B cell (primary cell): ENCODE measurements around the gene ARID3B. TPM values are rescaled to one million over a fixed set of nuclear protein-coding genes. Genes with fewer than 3 reads are reported as not detected.

Source experiments
- ATAC-seq: fragments of 200-7000 bp; cut with Tn5 transposase; one replicate; pipeline ENCODE4 v1.10.0; 2021; ENCODE audit warnings: low read depth, mild to moderate bottlenecking, moderate number of reproducible peaks, moderate library complexity
- CTCF ChIA-PET: fragments of 350-600 bp; sonication (Branson Sonifier 250); formaldehyde crosslinking; loops from one replicate; lab custom pipeline; 2021; ENCODE audit warnings: antibody characterized with exemption, inconsistent platforms; lab: Charles Lee
- POLR2A ChIA-PET: fragments of 350-600 bp; sonication (Branson Sonifier 250); formaldehyde crosslinking; loops from one replicate; lab custom pipeline; 2021; ENCODE audit warnings: antibody characterized with exemption; lab: Charles Lee
- DNase-seq: peaks from one replicate; pipeline ENCODE4 v3.0.0; 2013
- H2AFZ ChIP-seq: 2 replicates; pipeline ENCODE4 v1.6.1; 2012; ENCODE audit warnings: mild to moderate bottlenecking, low read depth, low read length; ENCODE audit not compliant: insufficient read depth, poor library complexity, severe bottlenecking
- H3K27ac ChIP-seq, 2 donors: 1 replicate in 1 of 2; 2 replicates in 1 of 2; pipeline ENCODE4 v1.5.1; 2012 to 2013; ENCODE audit warnings: low read length in 2 of 2, mild to moderate bottlenecking in 2 of 2, moderate library complexity in 1 of 2
- H3K27me3 ChIP-seq, 4 experiments: fragments of 200-600 bp in 1 of 4; sonication (generic) in 1 of 4; replicated peaks in 1 of 4; 1 replicate in 2 of 4; 2 replicates in 2 of 4; pipeline versions ENCODE4 v1.6.1 to v1.7.0; 2013 to 2016; ENCODE audit warnings: low read length in 3 of 4, mild to moderate bottlenecking in 2 of 4, mixed read lengths in 1 of 4, moderate library complexity in 1 of 4; ENCODE audit not compliant: insufficient read depth in 4 of 4, control insufficient read depth in 3 of 4; ENCODE audit errors: control extremely low read depth in 1 of 4
- H3K36me3 ChIP-seq, 2 experiments: replicated peaks in 1 of 2; 1 replicate in 1 of 2; 2 replicates in 1 of 2; pipeline versions ENCODE4 v1.6.1 to v1.7.1; 2013; ENCODE audit warnings: low read length in 1 of 2; ENCODE audit not compliant: insufficient read depth in 2 of 2, control insufficient read depth in 1 of 2; ENCODE audit errors: control extremely low read depth in 1 of 2, extremely low read depth in 1 of 2
- H3K4me1 ChIP-seq, 2 donors: fragments of 200-600 bp in 1 of 2; sonication (generic) in 1 of 2; 1 replicate in 1 of 2; 2 replicates in 1 of 2; pipeline versions ENCODE4 v1.5.1 to v1.6.1; 2013 to 2017; ENCODE audit warnings: low read length in 2 of 2; ENCODE audit not compliant: control insufficient read depth in 2 of 2, insufficient read depth in 2 of 2
- H3K4me2 ChIP-seq: replicated peaks from 2 replicates; pipeline ENCODE3; 2012; ENCODE audit warnings: mild to moderate bottlenecking, low read depth, low read length; ENCODE audit not compliant: poor library complexity, severe bottlenecking
- H3K4me3 ChIP-seq, 5 experiments: fragments of 200-600 bp in 1 of 5; sonication (generic) in 1 of 5; 1 replicate in 3 of 5; 2 replicates in 2 of 5; pipeline versions ENCODE4 v1.5.1 to v1.7.0; 2011 to 2016; ENCODE audit warnings: low read length in 4 of 5, mild to moderate bottlenecking in 4 of 5, low read depth in 2 of 5, control low read depth in 1 of 5, moderate library complexity in 1 of 5; ENCODE audit not compliant: insufficient read depth in 1 of 5; ENCODE audit errors: control extremely low read depth in 1 of 5, extremely low read depth in 1 of 5
- H3K79me2 ChIP-seq: fragments of 200-600 bp; sonication (generic); one replicate; pipeline ENCODE4 v1.6.0; 2016; ENCODE audit warnings: low read length; ENCODE audit not compliant: control insufficient read depth, insufficient read depth
- H3K9ac ChIP-seq: fragments of 200-600 bp; sonication (generic); 2 replicates; pipeline ENCODE4 v1.6.1; 2017; ENCODE audit warnings: mild to moderate bottlenecking, low read length, moderate library complexity
- H3K9me3 ChIP-seq, 3 donors: one replicate each; pipeline versions ENCODE4 v1.6.1 to v1.7.1; 2013; ENCODE audit warnings: low read length in 2 of 3; ENCODE audit not compliant: control insufficient read depth in 2 of 3, insufficient read depth in 1 of 3; ENCODE audit errors: control extremely low read depth in 1 of 3
- H4K20me1 ChIP-seq: 2 replicates; pipeline ENCODE4 v1.6.0; 2012; ENCODE audit warnings: mild to moderate bottlenecking, low read length; ENCODE audit not compliant: insufficient read depth, control insufficient read depth, poor library complexity, severe bottlenecking
- H3K27ac Mint-ChIP-seq: one replicate; pipeline ENCODE4 v1.8.0; 2021; ENCODE audit warnings: mixed read lengths
- H3K27me3 Mint-ChIP-seq: one replicate; pipeline ENCODE4 v1.8.0; 2021; ENCODE audit warnings: mixed read lengths
- H3K4me1 Mint-ChIP-seq: one replicate; pipeline ENCODE4 v1.8.0; 2021; ENCODE audit warnings: mixed read lengths
- H3K4me3 Mint-ChIP-seq: one replicate; pipeline ENCODE4 v1.8.0; 2021; ENCODE audit warnings: mixed read lengths
- H3K9me3 Mint-ChIP-seq: one replicate; pipeline ENCODE4 v1.8.0; 2022; ENCODE audit warnings: mixed read lengths; ENCODE audit not compliant: insufficient read depth
- EZH2 ChIP-seq: IDR thresholded peaks from 2 replicates; pipeline ENCODE4 v1.6.1; 2012; ENCODE audit warnings: borderline replicate concordance, low read depth, mild to moderate bottlenecking, moderate library complexity, low read length; ENCODE audit not compliant: insufficient read depth, poor library complexity, severe bottlenecking
- WGBS: methylation state at CpG from one replicate; pipeline ENCODE4 v1.1.5; 2013; ENCODE audit warnings: missing lambda C conversion rate; ENCODE audit not compliant: insufficient coverage; 5-methylcytosine and 5-hydroxymethylcytosine counted together
- intact Hi-C: fragments of 100-400 bp; cut with micrococcal nuclease; formaldehyde crosslinking; loops from one replicate; pipeline ENCODE4 v1.10.0; 2022
- polyA plus RNA-seq: library from polyadenylated mRNA; depleted of rRNA; stranded (reverse); fragments of >200 nt; gene quantifications from 2 replicates; pipeline ENCODE4 v1.2.3, GENCODE V29; 2012
- total RNA-seq, 2 donors: library from RNA; stranded (reverse); fragments of 120-200 nt in 1 of 2; gene quantifications; 1 replicate in 1 of 2; 2 replicates in 1 of 2; pipeline versions ENCODE4 v1.2.3 to v1.2.4, GENCODE V29; 2013 to 2022
- TF ChIP-seq, protein P1 (sequence below): fragments of 200-600 bp; IDR thresholded peaks from one replicate; pipeline ENCODE4 v1.8.0; 2022; ENCODE audit warnings: antibody characterized with exemption, mild to moderate bottlenecking

The ARID3B gene
- total and polyA plus RNA-seq, 2 donors (not counting 1 experiment from before 2014, with no cell fraction given), result 23.0 to 31.0 TPM

DNA sequence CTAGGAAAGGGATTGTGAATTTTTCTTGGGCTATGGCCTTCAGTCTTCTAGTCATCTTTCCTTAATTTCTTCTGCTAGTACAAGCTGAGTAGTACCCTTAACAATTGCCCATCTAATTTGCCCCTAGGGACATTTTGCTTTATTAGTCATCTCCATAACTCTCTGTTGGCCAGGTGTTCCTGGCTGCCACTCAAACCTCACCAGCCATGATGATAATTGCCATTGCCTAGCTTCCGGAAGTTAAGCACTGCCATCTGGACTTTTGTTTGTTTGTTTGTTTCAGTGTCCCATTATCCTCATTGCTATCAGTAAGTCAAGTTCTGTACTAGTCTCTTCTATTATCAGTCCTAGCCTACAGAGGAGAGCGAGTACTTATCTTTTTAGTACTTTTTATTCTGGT, 43.4 kb upstream of the ARID3B start:
- ATAC-seq (no peak), DNase-seq (no peak)
- TF ChIP-seq, protein P1, sequence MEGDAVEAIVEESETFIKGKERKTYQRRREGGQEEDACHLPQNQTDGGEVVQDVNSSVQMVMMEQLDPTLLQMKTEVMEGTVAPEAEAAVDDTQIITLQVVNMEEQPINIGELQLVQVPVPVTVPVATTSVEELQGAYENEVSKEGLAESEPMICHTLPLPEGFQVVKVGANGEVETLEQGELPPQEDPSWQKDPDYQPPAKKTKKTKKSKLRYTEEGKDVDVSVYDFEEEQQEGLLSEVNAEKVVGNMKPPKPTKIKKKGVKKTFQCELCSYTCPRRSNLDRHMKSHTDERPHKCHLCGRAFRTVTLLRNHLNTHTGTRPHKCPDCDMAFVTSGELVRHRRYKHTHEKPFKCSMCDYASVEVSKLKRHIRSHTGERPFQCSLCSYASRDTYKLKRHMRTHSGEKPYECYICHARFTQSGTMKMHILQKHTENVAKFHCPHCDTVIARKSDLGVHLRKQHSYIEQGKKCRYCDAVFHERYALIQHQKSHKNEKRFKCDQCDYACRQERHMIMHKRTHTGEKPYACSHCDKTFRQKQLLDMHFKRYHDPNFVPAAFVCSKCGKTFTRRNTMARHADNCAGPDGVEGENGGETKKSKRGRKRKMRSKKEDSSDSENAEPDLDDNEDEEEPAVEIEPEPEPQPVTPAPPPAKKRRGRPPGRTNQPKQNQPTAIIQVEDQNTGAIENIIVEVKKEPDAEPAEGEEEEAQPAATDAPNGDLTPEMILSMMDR, result no peak
- no peaks in the 10 kb centered on the region for H3K9me3 Mint-ChIP-seq
- H3K4me1 ChIP-seq, result no peaks in the 10 kb centered on the region
- H3K4me3 ChIP-seq, result no peak overlapping the region
- H3K9me3 ChIP-seq, result no peaks in the 10 kb centered on the region
- no peak overlapping the region for H3K9ac ChIP-seq
- no peaks in the 10 kb centered on the region for H3K79me2 ChIP-seq
- H3K27ac ChIP-seq, result no peak overlapping the region
- ChIA-PET POLR2A (no interaction called here), CTCF (no interaction called here)
- WGBS, result 100% methylated on average over 1 of the region's 2 CpGs
- no peak overlapping the region for H2AFZ ChIP-seq
- H3K27ac Mint-ChIP-seq, result no peak overlapping the region
- H3K4me2 ChIP-seq, result no peak overlapping the region
- no peaks in the 10 kb centered on the region for H4K20me1 ChIP-seq
- no peaks in the 10 kb centered on the region for H3K27me3 ChIP-seq
- no peaks in the 10 kb centered on the region for H3K27me3 Mint-ChIP-seq
- H3K4me1 Mint-ChIP-seq, result no peaks in the 10 kb centered on the region
- H3K4me3 Mint-ChIP-seq, result no peak overlapping the region
- intact Hi-C loops, result no loop called here
- no peaks in the 10 kb centered on the region for H3K36me3 ChIP-seq

DNA sequence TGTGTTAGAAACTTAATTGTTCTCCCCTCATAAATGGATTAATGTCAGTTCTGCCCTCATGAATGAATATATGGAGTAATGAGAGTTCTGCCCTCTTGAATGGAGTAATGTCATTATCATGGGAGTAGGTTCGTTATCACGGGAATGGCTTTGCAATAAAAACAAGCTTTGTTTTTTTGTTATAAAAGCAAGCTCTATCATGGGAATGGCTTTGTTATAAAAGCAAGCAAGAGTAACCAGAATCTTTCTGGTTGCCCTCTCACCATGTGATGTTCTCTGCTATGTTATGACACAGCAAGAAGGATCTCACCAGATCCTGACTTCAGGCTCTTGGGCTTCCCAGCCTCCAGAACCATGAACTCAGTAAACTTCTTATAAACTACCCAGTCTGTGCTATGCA, 41.7 kb upstream of the ARID3B start:
- Histone ChIP-seq H3K27me3 (no peaks in the 10 kb centered on the region), H3K4me1 (no peaks in the 10 kb centered on the region), H3K27ac (no peak overlapping the region), H3K9ac (no peak overlapping the region), H3K4me3 (no peak overlapping the region), H4K20me1 (no peaks in the 10 kb centered on the region), H3K36me3 (no peaks in the 10 kb centered on the region), H2AFZ (no peak overlapping the region), H3K4me2 (no peak overlapping the region), H3K9me3 (no peaks in the 10 kb centered on the region), H3K79me2 (no peaks in the 10 kb centered on the region)
- TF ChIP-seq EZH2, result no peak
- TF ChIP-seq, protein P1, result no peak
- Mint-ChIP-seq H3K27me3 (no peaks in the 10 kb centered on the region), H3K4me3 (no peak overlapping the region), H3K4me1 (no peaks in the 10 kb centered on the region), H3K9me3 (no peaks in the 10 kb centered on the region), H3K27ac (no peak overlapping the region)
- no peak for ATAC-seq
- intact Hi-C loops, result no loop called here
- ChIA-PET POLR2A (no interaction called here), CTCF (interaction anchor here (1.6 kb wide), 1 partner anchor 14 kb away, joined by 4 read pairs; no protein-coding TSS in a partner anchor)
- 100% methylated on average over 2 of the region's 2 CpGs for WGBS
- DNase-seq, result no peak
